Transverse colon (tissue), 4 donors: ENCODE measurements around the gene PIRT. TPM values are rescaled to one million over a fixed set of nuclear protein-coding genes. Genes with fewer than 3 reads are reported as not detected.

Experiments
- DNase-seq: peaks from one replicate; pipeline ENCODE4 v3.0.0-alpha.2; 2019
- H3K27ac ChIP-seq, 4 donors: fragments of 200-600 bp; sonication (generic); 2 replicates each; pipeline ENCODE4 v1.5.1; 2016 to 2018; ENCODE audit warnings: inconsistent platforms in 4 of 4
- H3K27me3 ChIP-seq: fragments of 200-600 bp; sonication (generic); 2 replicates; pipeline ENCODE4 v1.5.1; 2017; ENCODE audit warnings: inconsistent platforms
- H3K36me3 ChIP-seq, 4 donors: fragments of 200-600 bp; sonication (generic); 2 replicates each; pipeline ENCODE4 v1.5.1; 2017 to 2019; ENCODE audit warnings: inconsistent platforms in 4 of 4
- H3K4me1 ChIP-seq, 4 donors: fragments of 200-600 bp; sonication (generic); 2 replicates each; pipeline ENCODE4 v1.5.1; 2017 to 2020; ENCODE audit warnings: inconsistent platforms in 4 of 4
- H3K4me3 ChIP-seq, 4 donors: fragments of 200-600 bp; sonication (generic); 1 replicate in 1 of 4; 2 replicates in 3 of 4; pipeline versions ENCODE4 v1.5.1 to v1.6.1; 2017 to 2019; ENCODE audit warnings: inconsistent platforms in 4 of 4
- H3K9me3 ChIP-seq, 2 donors: fragments of 200-600 bp; sonication (generic); 2 replicates each; pipeline ENCODE4 v1.5.1; 2017 to 2019; ENCODE audit warnings: inconsistent platforms in 2 of 2
- EP300 ChIP-seq: sonication (generic); formaldehyde crosslinking; IDR thresholded peaks from one replicate; pipeline ENCODE4 v1.6.1; 2017; ENCODE audit warnings: antibody characterized with exemption, low read depth
- POLR2A ChIP-seq: fragments of 450-650 bp; IDR thresholded peaks from one replicate; pipeline ENCODE4 v1.6.1; 2016; ENCODE audit warnings: antibody characterized with exemption, mild to moderate bottlenecking, moderate library complexity
- POLR2AphosphoS5 ChIP-seq, 3 donors: sonication (generic); formaldehyde crosslinking; IDR thresholded peaks; one replicate each; pipeline ENCODE4 v1.6.1; 2016; ENCODE audit warnings: antibody characterized with exemption in 3 of 3
- WGBS, 2 donors: methylation state at CpG; one replicate each; pipeline ENCODE4 v1.1.5; 2018; ENCODE audit warnings: low coverage in 1 of 2; 5-methylcytosine and 5-hydroxymethylcytosine counted together
- in situ Hi-C, 4 donors: fragments of 200-750 bp; cut with MboI; loops; one replicate each; pipeline versions ENCODE4 v1.15.0 to v1.15.1; 2017; ENCODE audit warnings: low sequenced_read_pairs in 3 of 4, low pct_ligation_motif_present in 1 of 4, low pct_unique_long_range_greater_than_20kb in 1 of 4
- intact Hi-C: fragments of 100-400 bp; cut with DNase I; formaldehyde crosslinking; loops from one replicate; pipeline ENCODE4 v1.15.1; 2023; ENCODE audit warnings: low total_unique reads
- total RNA-seq, 4 donors: library from RNA; depleted of rRNA; stranded (reverse); fragments of >200 nt; gene quantifications; one replicate each; pipeline ENCODE4 v1.1.0, GENCODE V29; 2016
- TF ChIP-seq, protein P1 (sequence below), 5 experiments: fragments of 200-600 bp in 3 of 5; fragments of 450-650 bp in 2 of 5; sonication (generic) in 3 of 5; IDR thresholded peaks; 1 replicate in 2 of 5; 2 replicates in 3 of 5; pipeline ENCODE4 v1.5.1; 2016 to 2017; ENCODE audit warnings: antibody characterized with exemption in 5 of 5, inconsistent platforms in 3 of 5, mild to moderate bottlenecking in 2 of 5, moderate library complexity in 1 of 5

The PIRT gene
- total RNA-seq, 4 donors from 2014 or later, result 2.4 to 6.4 (median 2.5) TPM; not detected in 1

GRCh38 chr17:10797476-10798328 is 40.2 kb downstream of the PIRT start:
- TF ChIP-seq, protein P1, sequence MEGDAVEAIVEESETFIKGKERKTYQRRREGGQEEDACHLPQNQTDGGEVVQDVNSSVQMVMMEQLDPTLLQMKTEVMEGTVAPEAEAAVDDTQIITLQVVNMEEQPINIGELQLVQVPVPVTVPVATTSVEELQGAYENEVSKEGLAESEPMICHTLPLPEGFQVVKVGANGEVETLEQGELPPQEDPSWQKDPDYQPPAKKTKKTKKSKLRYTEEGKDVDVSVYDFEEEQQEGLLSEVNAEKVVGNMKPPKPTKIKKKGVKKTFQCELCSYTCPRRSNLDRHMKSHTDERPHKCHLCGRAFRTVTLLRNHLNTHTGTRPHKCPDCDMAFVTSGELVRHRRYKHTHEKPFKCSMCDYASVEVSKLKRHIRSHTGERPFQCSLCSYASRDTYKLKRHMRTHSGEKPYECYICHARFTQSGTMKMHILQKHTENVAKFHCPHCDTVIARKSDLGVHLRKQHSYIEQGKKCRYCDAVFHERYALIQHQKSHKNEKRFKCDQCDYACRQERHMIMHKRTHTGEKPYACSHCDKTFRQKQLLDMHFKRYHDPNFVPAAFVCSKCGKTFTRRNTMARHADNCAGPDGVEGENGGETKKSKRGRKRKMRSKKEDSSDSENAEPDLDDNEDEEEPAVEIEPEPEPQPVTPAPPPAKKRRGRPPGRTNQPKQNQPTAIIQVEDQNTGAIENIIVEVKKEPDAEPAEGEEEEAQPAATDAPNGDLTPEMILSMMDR (IDR thresholded peaks at IDR 0.05), result peak in 1 of 5 experiments; percentile 8
- TF ChIP-seq EP300, result no peak
- peak in 2 of 3 donors; percentile 42 to 65 for TF ChIP-seq POLR2AphosphoS5 (IDR thresholded peaks at IDR 0.05)
- DNase-seq, result peak; percentile 57
- 49 to 54% methylated on average over 9 to 11 of the region's 11 CpGs for WGBS, 2 donors
- no peaks in the 10 kb centered on the region for H3K27me3 ChIP-seq
- H3K9me3 ChIP-seq, result no peaks in the 10 kb centered on the region
- H3K27ac ChIP-seq, result peak overlapping the region; percentile 87 to 94 (median 90)
- peak overlapping the region in 2 of 4 donors; percentile 1 to 28 for H3K4me3 ChIP-seq
- H3K4me1 ChIP-seq, result peaks cover 14 to 39% (median 29%) of the 10 kb centered on the region in 4 donors
- no peaks in the 10 kb centered on the region for H3K36me3 ChIP-seq
- intact Hi-C loops, result no loop called here
- in situ Hi-C loops, result no loop called here

- 42 to 43% methylated on average over 4 of the region's 4 CpGs for WGBS, 2 donors
- no peak for DNase-seq
- Histone ChIP-seq H3K27me3 (no peaks in the 10 kb centered on the region), H3K4me3 (no peak overlapping the region), H3K27ac (no peak overlapping the region), H3K36me3 (no peaks in the 10 kb centered on the region), H3K4me1 (peaks cover 14 to 53% (median 37%) of the 10 kb centered on the region in 4 donors), H3K9me3 (no peaks in the 10 kb centered on the region)
- in situ Hi-C loops (no loop called here), intact Hi-C loops (no loop called here)
- no peak for TF ChIP-seq POLR2A
- TF ChIP-seq, protein P1 (IDR thresholded peaks at IDR 0.05), result no peak
Measured at GRCh38 chr17:10793816-10794215, 44.1 kb downstream of the PIRT start.

GRCh38 chr17:10793256-10793655 is 44.6 kb downstream of the PIRT start:
- H3K9me3 ChIP-seq, result no peaks in the 10 kb centered on the region
- no peaks in the 10 kb centered on the region for H3K27me3 ChIP-seq
- H3K4me1 ChIP-seq, result peaks cover 10 to 47% (median 33%) of the 10 kb centered on the region in 4 donors
- peak overlapping the region in 1 of 4 donors; percentile 65 for H3K27ac ChIP-seq
- H3K4me3 ChIP-seq, result no peak overlapping the region
- intact Hi-C loops (no loop called here), in situ Hi-C loops (no loop called here)
- WGBS, 2 donors, result 77 to 84% methylated on average over 7 of the region's 7 CpGs
- no peaks in the 10 kb centered on the region for H3K36me3 ChIP-seq
- TF ChIP-seq POLR2AphosphoS5 (IDR thresholded peaks at IDR 0.05) (no peak), POLR2A (no peak), EP300 (no peak)
- TF ChIP-seq, protein P1 (IDR thresholded peaks at IDR 0.05), result no peak
- no peak for DNase-seq

GRCh38 chr17:10792151-10792550 is 45.7 kb downstream of the PIRT start:
- Histone ChIP-seq H3K4me1 (peaks cover under 1 to 40% (median 23%) of the 10 kb centered on the region in 4 donors), H3K27me3 (no peaks in the 10 kb centered on the region), H3K4me3 (no peak overlapping the region), H3K9me3 (no peaks in the 10 kb centered on the region), H3K36me3 (no peaks in the 10 kb centered on the region), H3K27ac (peak overlapping the region; percentile 55 to 68 (median 62))
- peak; percentile 58 for DNase-seq
- in situ Hi-C loops, result no loop called here
- intact Hi-C loops, result no loop called here
- 44% methylated on average over 8 of the region's 8 CpGs; no CpG with 5 or more reads in 1 of the 2 donors for WGBS, 2 donors
- TF ChIP-seq POLR2A (no peak), POLR2AphosphoS5 (IDR thresholded peaks at IDR 0.05) (peak in 1 of 3 donors; percentile 34), EP300 (no peak)
- TF ChIP-seq, protein P1 (IDR thresholded peaks at IDR 0.05), result no peak
